NCI-H774 (cell line): ENCODE results near the gene METTL26.
"Not testable (repeated sequence)": the region's sequence is repeated elsewhere in the genome, so short reads cannot be mapped to it uniquely, and the experiment has no call there.

Experiments used
- DNase-seq: peaks from one replicate; lab custom pipeline; 2025; lab: John Stamatoyannopoulos, UW

METTL26 gene

GRCh38 chr16:624526-625070 is 11.5 kb downstream of the METTL26 start:
- DNase-seq, result no peak

DNA sequence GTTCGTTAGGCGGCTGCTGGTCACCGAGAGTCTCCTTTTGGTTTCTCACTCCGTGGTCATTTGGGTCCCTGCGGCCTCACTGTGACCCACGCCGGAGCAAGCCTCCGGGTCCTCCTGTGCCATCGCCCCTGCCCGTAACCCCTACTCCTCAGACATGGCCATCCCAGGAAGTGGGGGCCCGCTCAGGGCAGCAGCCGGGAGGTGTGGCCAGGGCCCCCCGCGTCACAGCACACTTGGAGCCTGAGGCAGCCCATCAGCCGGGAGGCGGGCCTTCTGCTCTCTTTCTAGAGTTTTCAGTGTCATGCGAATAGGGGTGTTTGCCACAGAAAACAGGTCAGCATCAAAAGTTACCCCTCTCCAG is 13.2 kb downstream of the METTL26 start:
- no peak for DNase-seq

DNA sequence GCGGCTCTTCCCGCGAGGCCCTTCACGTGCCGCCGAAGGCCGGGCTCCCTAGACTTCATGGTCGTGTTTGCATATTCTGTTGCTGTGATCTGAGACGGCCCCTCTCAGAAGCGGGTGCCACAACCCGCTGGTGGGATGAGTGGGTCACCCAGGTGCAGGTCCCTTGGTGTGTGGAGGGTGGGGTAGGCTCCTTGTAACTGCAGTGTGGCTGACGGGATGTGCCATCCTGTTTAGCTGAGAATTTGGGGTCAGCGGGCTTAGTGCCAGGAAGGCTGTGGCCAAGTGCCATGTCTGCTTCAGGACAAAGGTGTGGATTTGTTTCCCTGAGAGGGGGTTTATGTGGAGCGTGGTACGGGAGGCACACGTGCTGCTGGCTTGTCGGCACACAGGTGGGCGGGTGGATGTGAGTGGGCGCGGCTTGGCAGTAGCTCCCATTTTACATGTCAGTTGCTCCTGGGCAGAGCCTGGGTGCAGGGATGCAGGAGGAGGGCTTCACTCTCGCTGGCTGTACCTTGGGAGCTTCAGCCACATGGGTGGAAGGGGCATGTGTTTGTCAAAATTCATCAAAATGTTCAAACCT is 14.5 kb downstream of the METTL26 start:
- DNase-seq, result no peak

GRCh38 chr16:620700-621525 is 15.2 kb downstream of the METTL26 start:
- DNase-seq, result no peak

DNA sequence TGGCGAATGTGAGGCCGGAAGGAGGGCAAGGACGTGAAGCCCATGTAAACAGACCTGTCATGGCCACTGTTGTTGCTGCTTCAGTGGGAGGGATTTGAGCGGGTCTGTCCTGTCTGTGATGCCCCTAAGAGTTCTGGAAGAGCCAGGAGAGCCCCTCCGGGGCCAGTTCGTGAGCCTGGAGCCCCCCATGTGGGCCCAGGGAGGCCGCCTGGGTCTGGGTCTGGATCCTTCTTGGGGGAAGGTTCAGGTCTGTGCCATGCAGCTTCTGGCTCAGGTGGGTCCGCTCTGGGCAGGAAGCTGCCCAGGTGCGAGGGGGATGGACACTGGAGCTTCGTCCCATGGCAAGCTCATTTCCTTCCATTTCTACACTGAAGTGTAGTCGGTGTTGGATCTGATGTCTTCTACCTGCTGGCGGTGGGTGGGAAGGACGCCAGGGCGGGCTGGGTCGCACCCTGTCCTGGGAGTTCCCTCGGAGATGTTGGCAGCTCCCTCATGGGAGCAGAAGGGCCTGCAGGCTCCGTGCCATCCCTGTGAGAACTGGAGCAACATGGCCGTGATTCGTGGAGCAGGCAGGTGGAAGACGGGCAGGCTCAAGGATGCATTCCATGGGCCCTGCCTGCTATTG is 16.5 kb downstream of the METTL26 start:
- DNase-seq, result no peak

GRCh38 chr16:617855-618254 is 18.2 kb downstream of the METTL26 start:
- no peak for DNase-seq

DNA sequence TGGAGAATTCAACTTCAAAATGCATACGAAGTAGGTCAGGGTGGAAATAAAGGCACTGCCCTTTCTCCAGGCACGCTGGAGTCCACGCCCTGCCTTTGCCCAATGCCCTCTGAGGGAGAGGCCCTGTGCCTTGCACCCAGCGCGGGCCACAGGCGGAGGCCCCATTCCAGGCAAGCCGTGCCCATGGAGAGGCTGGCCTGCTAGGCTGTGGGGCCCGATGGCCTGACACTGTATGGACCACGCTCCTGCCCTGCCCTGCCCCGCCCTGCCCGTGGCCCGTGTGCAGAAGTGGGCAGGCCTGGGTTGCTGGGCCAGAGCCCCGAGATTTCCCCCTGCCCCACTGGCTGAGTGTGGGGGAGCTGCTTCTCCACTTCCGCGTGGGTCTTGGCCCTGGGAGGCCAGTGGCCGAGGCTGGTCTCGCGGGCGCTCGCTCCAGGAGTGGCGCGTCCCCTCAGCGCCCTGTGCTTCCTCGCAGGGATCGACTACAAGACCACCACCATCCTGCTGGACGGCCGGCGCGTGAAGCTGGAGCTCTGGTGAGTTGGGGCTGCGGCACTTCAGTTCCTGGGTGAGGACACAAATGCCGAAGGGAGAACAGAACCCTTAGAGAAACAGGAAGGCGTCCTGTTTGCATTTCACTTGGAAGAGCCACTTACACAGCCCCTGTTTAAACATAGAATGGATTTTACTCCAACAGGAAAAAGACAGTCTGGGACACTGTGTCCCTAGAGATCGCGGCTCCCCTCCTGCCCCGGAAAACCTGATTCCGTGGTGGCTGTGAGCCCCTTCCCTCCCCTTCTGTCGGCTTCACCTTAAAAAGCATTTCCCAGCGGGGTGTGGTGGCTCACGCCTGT is 19.1 kb downstream of the METTL26 start:
- no peak for DNase-seq

GRCh38 chr16:615122-615521 is 21.0 kb downstream of the METTL26 start:
- no peak for DNase-seq

GRCh38 chr16:610513-611381 is 25.4 kb downstream of the METTL26 start:
- DNase-seq, result no peak

GRCh38 chr16:609984-610383 is 26.1 kb downstream of the METTL26 start:
- no peak for DNase-seq

GRCh38 chr16:609316-609715 is 26.8 kb downstream of the METTL26 start:
- no peak for DNase-seq

DNA sequence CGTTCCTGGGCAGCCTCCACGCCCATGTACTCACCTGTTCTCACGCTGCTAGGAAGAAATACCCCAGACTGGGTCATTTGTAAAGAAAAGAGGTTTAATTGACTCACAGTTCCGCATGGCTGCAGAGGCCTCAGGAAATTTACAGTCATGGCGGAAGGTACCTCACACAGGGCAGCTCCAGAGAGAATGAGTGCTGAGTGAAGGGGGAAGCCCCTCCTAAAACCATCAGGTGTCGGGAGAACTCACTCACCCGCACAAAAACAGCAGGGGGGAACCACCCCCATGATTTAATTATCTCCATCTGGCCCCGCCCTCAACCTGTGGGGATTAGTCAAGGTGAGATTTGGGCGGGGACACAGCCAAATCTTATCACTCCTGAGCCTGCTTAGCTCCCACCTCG is 28.1 kb downstream of the METTL26 start:
- no peak for DNase-seq

GRCh38 chr16:606656-607307 is 29.3 kb downstream of the METTL26 start:
- no peak for DNase-seq

GRCh38 chr16:603933-604332 is 32.2 kb downstream of the METTL26 start:
- no peak for DNase-seq

DNA sequence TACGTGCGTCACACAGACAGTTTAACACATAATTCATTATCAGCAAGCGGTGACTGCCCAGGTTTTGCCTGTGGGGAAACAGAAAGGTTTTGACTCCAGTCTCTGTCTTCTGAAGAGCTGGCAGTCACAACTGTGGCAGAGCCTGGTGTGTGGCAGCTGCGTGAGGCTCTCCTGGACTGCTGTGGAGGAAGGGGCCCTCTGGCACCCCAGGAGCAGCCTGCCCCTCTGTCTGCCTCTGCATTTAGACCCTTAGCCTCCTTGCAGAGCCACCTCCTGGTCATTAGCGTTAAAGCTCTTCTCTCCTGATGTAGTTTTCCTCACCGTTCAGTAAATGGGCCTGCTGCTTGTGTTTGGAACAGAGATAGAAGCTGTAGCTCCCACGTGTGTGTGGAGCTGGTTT is 35.3 kb downstream of the METTL26 start:
- no peak for DNase-seq

GRCh38 chr16:598823-599739 is 37.0 kb downstream of the METTL26 start:
- DNase-seq, result no peak

- DNase-seq, result not testable (repeated sequence)
Measured at GRCh38 chr16:597655-598054, 38.5 kb downstream of the METTL26 start.

GRCh38 chr16:596736-597060 is 39.4 kb downstream of the METTL26 start:
- DNase-seq, result no peak

DNA sequence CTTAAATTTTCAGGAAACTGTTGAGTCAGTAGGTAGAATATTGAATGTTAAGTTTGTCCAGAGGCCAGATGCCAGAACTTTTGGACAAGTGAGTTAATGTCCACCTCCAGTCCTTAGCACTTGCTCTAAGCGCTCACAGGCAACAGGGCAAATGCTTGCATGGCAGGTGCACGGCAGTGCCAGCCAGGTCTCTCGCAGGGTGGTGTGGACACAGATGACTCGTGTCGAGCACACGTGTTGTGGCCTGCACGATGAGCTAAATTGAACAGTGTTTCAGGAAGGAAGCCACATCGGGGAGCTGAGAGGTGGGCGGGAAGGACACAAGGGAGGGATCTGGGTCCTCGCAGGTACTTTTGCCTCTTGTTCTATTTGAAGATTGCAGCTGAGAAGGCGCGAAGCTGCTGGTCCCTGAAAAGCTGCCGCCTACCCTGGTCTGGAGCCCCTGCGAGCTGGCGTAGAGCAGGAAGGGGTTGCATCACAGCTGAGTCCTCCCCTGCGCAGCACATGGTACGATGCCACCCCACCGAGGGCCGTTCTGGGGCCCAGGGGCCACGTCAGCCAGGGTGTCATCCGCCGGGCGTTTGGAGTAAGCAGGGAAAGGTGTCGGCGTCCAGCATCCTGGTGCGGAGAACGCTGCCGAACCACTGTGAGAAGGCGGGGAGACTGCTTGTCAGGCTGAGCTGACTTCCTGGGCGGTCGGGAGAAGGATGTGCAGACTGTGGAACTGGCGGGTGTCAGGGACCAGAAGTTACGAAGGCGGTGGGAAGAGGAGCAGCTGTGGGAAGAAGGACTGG is 40.0 kb downstream of the METTL26 start:
- DNase-seq, result no peak
